Gastroesophageal sphincter (tissue), 4 donors: ENCODE measurements around the gene BCAS4. TPM values are rescaled to one million over a fixed set of nuclear protein-coding genes. Genes with fewer than 3 reads are reported as not detected.
"Not testable (repeated sequence)": the region's sequence is repeated elsewhere in the genome, so short reads cannot be mapped to it uniquely, and the experiment has no call there.

ENCODE experiments used
- ATAC-seq: fragments of 150-250 bp; one replicate; pipeline ENCODE4 v1.9.1; 2016; ENCODE audit warnings: mild to moderate bottlenecking, moderate library complexity
- H3K27ac ChIP-seq, 4 donors: fragments of 200-600 bp; sonication (generic) in 3 of 4; 1 replicate in 3 of 4; 2 replicates in 1 of 4; pipeline ENCODE4 v1.5.1; 2016 to 2019
- H3K27me3 ChIP-seq: fragments of 200-600 bp; sonication (generic); one replicate; pipeline ENCODE4 v1.5.1; 2019
- H3K36me3 ChIP-seq, 2 donors: fragments of 200-600 bp; sonication (generic); one replicate each; pipeline ENCODE4 v1.5.1; 2019; ENCODE audit warnings: control low read depth in 1 of 2
- H3K4me1 ChIP-seq, 3 donors: fragments of 200-600 bp; sonication (generic); 1 replicate in 2 of 3; 2 replicates in 1 of 3; pipeline ENCODE4 v1.5.1; 2016 to 2019; ENCODE audit warnings: control low read depth in 2 of 3
- H3K4me3 ChIP-seq, 2 donors: fragments of 200-600 bp; sonication (generic); one replicate each; pipeline ENCODE4 v1.5.1; 2019; ENCODE audit warnings: mild to moderate bottlenecking in 1 of 2, moderate library complexity in 1 of 2
- H3K9me3 ChIP-seq, 3 donors: fragments of 200-600 bp; sonication (generic); one replicate each; pipeline ENCODE4 v1.5.1; 2017 to 2019; ENCODE audit warnings: control low read depth in 2 of 3
- EP300 ChIP-seq: sonication (generic); formaldehyde crosslinking; IDR thresholded peaks from one replicate; pipeline ENCODE4 v1.6.1; 2017; ENCODE audit warnings: antibody characterized with exemption, mild to moderate bottlenecking
- POLR2A ChIP-seq, 2 donors: fragments of 450-650 bp; IDR thresholded peaks; one replicate each; pipeline ENCODE4 v1.6.1; 2017; ENCODE audit warnings: antibody characterized with exemption in 2 of 2, mild to moderate bottlenecking in 2 of 2, moderate library complexity in 1 of 2
- POLR2AphosphoS5 ChIP-seq: sonication (generic); formaldehyde crosslinking; IDR thresholded peaks from one replicate; pipeline ENCODE4 v1.6.1; 2017; ENCODE audit warnings: antibody characterized with exemption
- WGBS, 2 donors: methylation state at CpG; one replicate each; pipeline ENCODE4 v1.1.5; 2018; ENCODE audit warnings: low coverage in 1 of 2; 5-methylcytosine and 5-hydroxymethylcytosine counted together
- total RNA-seq, 4 donors: library from RNA; depleted of rRNA; stranded (reverse); fragments of >200 nt; gene quantifications; one replicate each; pipeline ENCODE4 v1.1.0, GENCODE V29; 2016
- TF ChIP-seq, protein P1 (sequence below), 4 experiments: fragments of 200-600 bp in 2 of 4; fragments of 450-650 bp in 2 of 4; sonication (generic) in 1 of 4; IDR thresholded peaks; one replicate each; pipeline ENCODE4 v1.5.1; 2017 to 2019; ENCODE audit warnings: antibody characterized with exemption in 4 of 4, mild to moderate bottlenecking in 2 of 4, moderate library complexity in 2 of 4

BCAS4 gene
- total RNA-seq, 4 donors from 2014 or later: 4.4 to 18.7 (median 4.7) TPM

- no peak for ATAC-seq
- peaks cover 0 to 26% (median 6%) of the 10 kb centered on the region in 3 donors for H3K4me1 ChIP-seq
- TF ChIP-seq EP300: no peak
- no peak for TF ChIP-seq POLR2A (IDR thresholded peaks at IDR 0.05)
- TF ChIP-seq, protein P1, sequence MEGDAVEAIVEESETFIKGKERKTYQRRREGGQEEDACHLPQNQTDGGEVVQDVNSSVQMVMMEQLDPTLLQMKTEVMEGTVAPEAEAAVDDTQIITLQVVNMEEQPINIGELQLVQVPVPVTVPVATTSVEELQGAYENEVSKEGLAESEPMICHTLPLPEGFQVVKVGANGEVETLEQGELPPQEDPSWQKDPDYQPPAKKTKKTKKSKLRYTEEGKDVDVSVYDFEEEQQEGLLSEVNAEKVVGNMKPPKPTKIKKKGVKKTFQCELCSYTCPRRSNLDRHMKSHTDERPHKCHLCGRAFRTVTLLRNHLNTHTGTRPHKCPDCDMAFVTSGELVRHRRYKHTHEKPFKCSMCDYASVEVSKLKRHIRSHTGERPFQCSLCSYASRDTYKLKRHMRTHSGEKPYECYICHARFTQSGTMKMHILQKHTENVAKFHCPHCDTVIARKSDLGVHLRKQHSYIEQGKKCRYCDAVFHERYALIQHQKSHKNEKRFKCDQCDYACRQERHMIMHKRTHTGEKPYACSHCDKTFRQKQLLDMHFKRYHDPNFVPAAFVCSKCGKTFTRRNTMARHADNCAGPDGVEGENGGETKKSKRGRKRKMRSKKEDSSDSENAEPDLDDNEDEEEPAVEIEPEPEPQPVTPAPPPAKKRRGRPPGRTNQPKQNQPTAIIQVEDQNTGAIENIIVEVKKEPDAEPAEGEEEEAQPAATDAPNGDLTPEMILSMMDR (IDR thresholded peaks at IDR 0.05): no peak
- no peak for TF ChIP-seq POLR2AphosphoS5
- H3K36me3 ChIP-seq: no peaks in the 10 kb centered on the region
- WGBS, 2 donors: 93 to 100% methylated on average over 2 to 3 of the region's 3 CpGs
- H3K27ac ChIP-seq: no peak overlapping the region
- no peaks in the 10 kb centered on the region for H3K27me3 ChIP-seq
- no peak overlapping the region for H3K4me3 ChIP-seq
- H3K9me3 ChIP-seq: no peaks in the 10 kb centered on the region
These were observed 35.9 kb upstream of the BCAS4 start for GRCh38 chr20:50758992-50759391.

GRCh38 chr20:50759678-50760077, 35.2 kb upstream of the BCAS4 start:
- Histone ChIP-seq H3K9me3 (no peaks in the 10 kb centered on the region), H3K36me3 (no peaks in the 10 kb centered on the region), H3K4me3 (no peak overlapping the region), H3K27ac (no peak overlapping the region), H3K27me3 (no peaks in the 10 kb centered on the region), H3K4me1 (peaks cover 0 to 26% (median 6%) of the 10 kb centered on the region in 3 donors)
- TF ChIP-seq, protein P1 (IDR thresholded peaks at IDR 0.05): no peak
- no peak for TF ChIP-seq POLR2A (IDR thresholded peaks at IDR 0.05)
- TF ChIP-seq EP300: no peak
- no peak for TF ChIP-seq POLR2AphosphoS5
- WGBS, 2 donors: 83 to 94% methylated on average over 4 to 5 of the region's 5 CpGs
- ATAC-seq: no peak

GRCh38 chr20:50762045-50762422, 32.8 kb upstream of the BCAS4 start:
- no peak for ATAC-seq
- no peaks in the 10 kb centered on the region for H3K9me3 ChIP-seq
- WGBS, 2 donors: 57 to 58% methylated on average over 5 to 6 of the region's 6 CpGs
- H3K4me1 ChIP-seq: peaks cover 0 to 26% (median 6%) of the 10 kb centered on the region in 3 donors
- H3K27me3 ChIP-seq: no peaks in the 10 kb centered on the region
- no peak for TF ChIP-seq POLR2AphosphoS5
- no peak for TF ChIP-seq POLR2A (IDR thresholded peaks at IDR 0.05)
- no peak for TF ChIP-seq EP300
- TF ChIP-seq, protein P1 (IDR thresholded peaks at IDR 0.05): no peak
- H3K27ac ChIP-seq: peak overlapping the region in 3 of 4 donors; percentile 0 to 74 (median 68)
- H3K4me3 ChIP-seq: no peak overlapping the region
- H3K36me3 ChIP-seq: no peaks in the 10 kb centered on the region

DNA sequence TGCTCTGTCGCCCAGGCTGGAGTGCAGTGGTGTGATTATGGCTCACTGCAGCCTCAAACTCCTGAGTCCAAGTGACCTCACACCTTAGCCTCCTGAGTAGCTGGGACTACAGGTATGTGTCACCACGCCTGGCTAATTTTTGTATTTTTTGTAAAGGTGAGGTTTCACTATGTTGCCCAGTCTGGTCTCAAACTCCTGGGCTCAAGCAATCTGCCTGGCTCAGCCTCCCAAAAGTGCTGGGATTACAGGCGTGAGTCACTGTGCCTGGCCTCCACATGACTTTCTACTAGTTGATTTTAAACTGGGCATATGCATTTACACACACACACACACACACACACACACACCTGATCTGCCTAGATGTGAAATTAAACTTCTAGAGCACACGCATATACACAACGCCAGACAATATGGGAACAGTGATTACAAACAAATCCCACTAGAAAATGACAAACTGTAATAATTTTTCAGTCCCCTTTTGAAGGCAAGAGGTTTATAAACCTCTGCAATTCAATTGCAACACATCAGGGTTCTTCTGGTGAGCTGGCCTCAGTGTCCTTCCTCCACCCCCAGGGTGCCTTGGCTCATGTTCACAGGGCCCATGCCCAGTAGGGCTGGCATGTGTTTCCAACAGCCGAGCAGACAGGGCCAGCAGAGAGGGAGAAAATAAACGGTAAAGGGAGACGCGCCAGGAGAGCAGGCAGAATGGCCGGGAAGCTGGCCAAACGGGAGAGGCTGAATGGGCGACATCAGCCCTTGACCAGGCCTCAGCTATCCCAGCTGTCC, 32.2 kb upstream of the BCAS4 start:
- 24 to 27% methylated on average over 2 to 10 of the region's 12 CpGs for WGBS, 2 donors
- H3K4me1 ChIP-seq: peaks cover 0 to 26% (median 6%) of the 10 kb centered on the region in 3 donors
- H3K4me3 ChIP-seq: no peak overlapping the region
- no peak for TF ChIP-seq POLR2A (IDR thresholded peaks at IDR 0.05)
- TF ChIP-seq POLR2AphosphoS5: peak; percentile 90
- no peak for TF ChIP-seq EP300
- TF ChIP-seq, protein P1 (IDR thresholded peaks at IDR 0.05): peak in 1 of 4 experiments; percentile 25
- H3K27ac ChIP-seq: peak overlapping the region; percentile 0 to 74 (median 66)
- no peaks in the 10 kb centered on the region for H3K9me3 ChIP-seq
- peak; percentile 96 for ATAC-seq
- no peaks in the 10 kb centered on the region for H3K36me3 ChIP-seq
- no peaks in the 10 kb centered on the region for H3K27me3 ChIP-seq

DNA sequence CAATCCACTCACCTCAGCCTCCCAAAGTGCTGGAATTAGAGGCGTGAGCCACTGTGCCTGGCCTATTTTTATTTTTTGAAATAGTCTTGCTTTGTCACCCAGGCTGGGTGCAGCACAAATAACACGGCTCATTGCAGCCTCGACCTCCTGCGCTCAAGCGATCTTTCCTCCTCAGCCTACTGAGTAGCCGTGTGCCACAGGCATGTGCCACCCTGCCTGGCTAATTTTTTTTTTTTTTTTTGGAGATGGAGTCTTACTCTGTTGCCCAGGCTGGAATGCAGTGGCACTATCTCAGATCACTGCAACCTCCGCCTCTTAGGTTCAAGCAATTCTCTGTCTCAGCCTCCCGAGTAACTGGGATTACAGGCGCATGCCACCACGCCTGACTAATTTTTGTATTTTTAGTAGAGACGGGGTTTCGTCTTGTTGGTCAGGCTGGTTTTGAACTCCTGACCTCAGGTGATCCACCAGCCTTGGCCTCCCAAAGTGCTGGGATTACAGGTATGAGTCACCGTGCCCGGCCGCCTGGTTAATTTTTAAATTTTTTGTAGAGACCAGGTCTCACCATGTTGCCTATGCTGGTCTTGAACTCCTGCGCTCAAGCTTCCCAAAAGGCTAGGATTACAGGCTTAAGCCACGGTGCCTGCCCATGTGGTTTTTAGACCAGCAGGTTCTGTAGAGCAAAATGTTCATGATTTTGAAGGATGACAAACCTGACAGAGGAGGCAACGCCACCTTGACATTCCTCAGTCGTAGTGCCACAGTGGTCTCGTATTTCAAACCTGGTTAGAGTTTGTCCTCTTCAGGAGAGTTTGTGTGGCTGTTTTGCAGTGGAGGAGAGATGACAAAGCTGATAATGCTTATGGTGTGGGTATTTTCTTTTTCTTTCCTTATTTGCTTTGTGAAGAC, 31.1 kb upstream of the BCAS4 start:
- not testable (repeated sequence) for ATAC-seq, H3K9me3 ChIP-seq, H3K36me3 ChIP-seq, H3K27me3 ChIP-seq, H3K4me3 ChIP-seq
- Histone ChIP-seq H3K27ac (peak overlapping the region in 2 of 4 donors; percentile 68 to 74), H3K4me1 (peaks cover 0 to 26% (median 6%) of the 10 kb centered on the region in 3 donors)
- WGBS, 2 donors: 89 to 94% methylated on average over 12 to 13 of the region's 20 CpGs

DNA sequence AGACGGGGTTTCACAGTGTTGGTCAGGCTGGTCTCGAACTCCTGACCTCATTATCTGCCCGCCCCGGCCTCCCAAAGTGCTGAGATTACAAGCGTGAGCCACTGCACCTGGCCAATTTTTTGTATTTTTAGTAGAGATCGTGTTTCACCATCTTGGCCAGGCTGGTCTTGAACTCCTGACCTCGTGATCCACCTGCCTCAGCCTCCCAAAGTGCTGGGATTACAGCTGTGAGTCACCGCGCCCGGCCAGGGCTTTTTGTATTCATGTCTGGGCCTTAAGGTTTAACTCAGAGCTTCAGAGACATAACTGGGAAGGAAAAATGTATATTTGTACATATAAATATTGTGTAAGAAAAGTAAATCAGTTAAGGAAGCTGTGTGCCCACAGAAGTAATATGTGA, 29.6 kb upstream of the BCAS4 start:
- not testable (repeated sequence) for ATAC-seq, H3K27ac ChIP-seq, H3K27me3 ChIP-seq, H3K4me3 ChIP-seq, H3K36me3 ChIP-seq, H3K9me3 ChIP-seq
- H3K4me1 ChIP-seq: peaks cover 0 to 26% (median 6%) of the 10 kb centered on the region in 3 donors
- 71 to 80% methylated on average over 5 to 7 of the region's 10 CpGs for WGBS, 2 donors
